K562 (cell line): ENCODE data around the gene BCAM. TPM values are rescaled to one million over a fixed set of nuclear protein-coding genes. Genes with fewer than 3 reads are reported as not detected.

ENCODE experiments used
- ATAC-seq: fragments of 200-7000 bp; cut with Tn5 transposase; 3 replicates; pipeline ENCODE4 v1.9.1; 2020; ENCODE audit warnings: moderate library complexity
- Bru-seq: library from RNA; stranded (reverse); fragments of 400-500 nt; gene quantifications from one replicate; lab custom pipeline; 2021; lab: Mats Ljungman, UMichigan
- BruChase-seq, 2 experiments: library from RNA; stranded (reverse); fragments of 400-500 nt; gene quantifications; one replicate each; lab custom pipeline; 2021; lab: Mats Ljungman, UMichigan
- BruUV-seq: library from RNA; stranded (reverse); fragments of 400-500 nt; replicated peaks from 2 replicates; lab custom pipeline; 2021; lab: Mats Ljungman, UMichigan
- CTCF ChIA-PET: fragments of 300-600 bp; formaldehyde crosslinking; extraction: SDS; loops from one replicate; lab custom pipeline; 2021; ENCODE audit warnings: low intra/inter-chr PET ratio; lab: Yijun Ruan, JAX
- POLR2A ChIA-PET: fragments of 300-600, 350-650 bp; sonication (Branson Sonifier 250); formaldehyde crosslinking; extraction: SDS; loops from one replicate; lab custom pipeline; 2021; ENCODE audit warnings: antibody characterized with exemption, inconsistent platforms; lab: Yijun Ruan, JAX
- DNase-seq, 4 experiments: peaks; one replicate each; pipeline versions ENCODE4 v3.0.0 to v3.0.0-alpha.2; 2011 to 2018; ENCODE audit warnings: low spot score in 3 of 4, mixed read lengths in 3 of 4; ENCODE audit errors: extremely low read depth in 1 of 4
- FAIRE-seq: peaks from 2 replicates; lab custom pipeline; 2011; peaks lifted over from hg19 to GRCh38; lab: Jason Lieb, UNC
- H2AFZ ChIP-seq: 2 replicates; pipeline ENCODE4 v1.6.0; 2011; ENCODE audit warnings: low read depth, low read length, control low read depth, inconsistent platforms
- H3K27ac ChIP-seq: fragments of 200-600 bp; 3 replicates; pipeline ENCODE4 v1.8.0; 2011; ENCODE audit warnings: low read depth, mild to moderate bottlenecking, control low read depth, inconsistent platforms, low read length, moderate library complexity, mixed read lengths; ENCODE audit errors: extremely low read depth
- H3K27me3 ChIP-seq, 2 experiments: fragments of 300-600 bp in 1 of 2; 2 replicates in 1 of 2; 3 replicates in 1 of 2; pipeline versions ENCODE4 v1.6.0 to v1.8.0; 2011; ENCODE audit warnings: inconsistent platforms in 2 of 2, low read length in 2 of 2, mild to moderate bottlenecking in 1 of 2, mixed read lengths in 1 of 2, moderate library complexity in 1 of 2; ENCODE audit not compliant: control insufficient read depth in 2 of 2, insufficient read depth in 2 of 2
- H3K36me3 ChIP-seq: fragments of 300-600 bp; 3 replicates; pipeline ENCODE4 v1.8.0; 2011; ENCODE audit warnings: mild to moderate bottlenecking, low read length, inconsistent platforms; ENCODE audit not compliant: control insufficient read depth, insufficient read depth
- H3K4me1 ChIP-seq, 2 experiments: fragments of 200-600 bp in 1 of 2; replicated peaks in 1 of 2; 2 replicates in 1 of 2; 3 replicates in 1 of 2; pipeline versions ENCODE4 v1.5.1 to v1.8.0; 2011; ENCODE audit warnings: inconsistent platforms in 2 of 2, low read length in 2 of 2, mild to moderate bottlenecking in 1 of 2, mixed read lengths in 1 of 2, moderate library complexity in 1 of 2; ENCODE audit not compliant: control insufficient read depth in 2 of 2, insufficient read depth in 2 of 2
- H3K4me2 ChIP-seq: 2 replicates; pipeline ENCODE4 v1.6.1; 2011; ENCODE audit warnings: low read length, control low read depth, inconsistent platforms, mixed read lengths; ENCODE audit not compliant: insufficient read depth
- H3K4me3 ChIP-seq: fragments of 200-600 bp; sonication (generic), shearing (Covaris generic); 2 replicates; pipeline ENCODE4 v1.5.1; 2016; ENCODE audit warnings: control low read depth, inconsistent platforms
- H3K79me2 ChIP-seq: fragments of 200-600 bp; 3 replicates; pipeline ENCODE4 v1.8.0; 2011; ENCODE audit warnings: low read length, inconsistent platforms; ENCODE audit not compliant: control insufficient read depth, insufficient read depth
- H3K9ac ChIP-seq, 2 experiments: 2 replicates each; pipeline versions ENCODE4 v1.6.0 to v1.6.1; 2011; ENCODE audit warnings: low read depth in 2 of 2, low read length in 2 of 2, control low read depth in 1 of 2, inconsistent platforms in 1 of 2, mild to moderate bottlenecking in 1 of 2, mixed read lengths in 1 of 2; ENCODE audit not compliant: insufficient read depth in 1 of 2
- H3K9me1 ChIP-seq: one replicate; pipeline ENCODE4 v1.6.0; 2011; ENCODE audit warnings: inconsistent platforms, mild to moderate bottlenecking, low read length, moderate library complexity; ENCODE audit not compliant: control insufficient read depth, insufficient read depth
- H3K9me3 ChIP-seq: replicated peaks from 2 replicates; pipeline ENCODE4 v1.5.1; 2011; ENCODE audit warnings: low read depth, low read length, inconsistent platforms; ENCODE audit not compliant: control insufficient read depth, insufficient read depth
- H4K20me1 ChIP-seq: replicated peaks from 2 replicates; pipeline ENCODE4 v1.6.1; 2011; ENCODE audit warnings: low read length, inconsistent platforms, mixed read lengths; ENCODE audit not compliant: control insufficient read depth, insufficient read depth
- CCNT2 ChIP-seq: IDR thresholded peaks from 2 replicates; pipeline ENCODE4 v1.6.1; 2011; ENCODE audit warnings: borderline replicate concordance, low read depth, mild to moderate bottlenecking, moderate library complexity, mixed read lengths, low read length; ENCODE audit not compliant: insufficient read length; ENCODE audit errors: extremely low read depth
- GTF2E2 ChIP-seq: fragments of 200-800 bp; sonication (Bioruptor generic); IDR thresholded peaks from 2 replicates; pipeline ENCODE4 v1.6.1; 2016; ENCODE audit warnings: missing genetic modification characterization, missing compliant biosample characterization
- KDM5B ChIP-seq: fragments of 200-600 bp; sonication (generic); IDR thresholded peaks from 2 replicates; pipeline ENCODE4 v1.6.1; 2012; ENCODE audit warnings: low read depth, mild to moderate bottlenecking, moderate library complexity, low read length, control low read depth, inconsistent platforms; ENCODE audit not compliant: insufficient replicate concordance
- MEF2A ChIP-seq: IDR thresholded peaks from 2 replicates; pipeline ENCODE4 v1.6.1; 2011; ENCODE audit warnings: low read depth, mild to moderate bottlenecking, low read length, moderate library complexity; ENCODE audit not compliant: control insufficient read depth
- MEIS2 ChIP-seq: fragments of 450-650 bp; IDR thresholded peaks from 2 replicates; pipeline ENCODE4 v1.6.1; 2014; ENCODE audit warnings: mild to moderate bottlenecking; ENCODE audit not compliant: partially characterized antibody
- PCBP1 ChIP-seq: fragments of 200-400 bp; formaldehyde crosslinking; IDR thresholded peaks from 2 replicates; pipeline ENCODE4 v1.6.1; 2018; ENCODE audit warnings: mild to moderate bottlenecking, low read depth, low read length; ENCODE audit not compliant: poor library complexity, severe bottlenecking
- PHB ChIP-seq: fragments of 250-450 bp; sonication (Bioruptor Pico); IDR thresholded peaks from 2 replicates; pipeline ENCODE4 v1.5.0; 2021
- PHF8 ChIP-seq: fragments of 200-600 bp; sonication (generic); IDR thresholded peaks from 2 replicates; pipeline ENCODE4 v1.6.1; 2012; ENCODE audit warnings: mixed run types, mild to moderate bottlenecking, inconsistent platforms, low read length, moderate library complexity, borderline replicate concordance
- POLR2G ChIP-seq: fragments of 200-400 bp; formaldehyde crosslinking; IDR thresholded peaks from 2 replicates; pipeline ENCODE4 v1.6.1; 2017; ENCODE audit warnings: low read depth, mild to moderate bottlenecking, antibody characterized with exemption, low read length, moderate library complexity
- RBFOX2 ChIP-seq: fragments of 200-400 bp; formaldehyde crosslinking; IDR thresholded peaks from 2 replicates; pipeline ENCODE4 v1.6.1; 2017; ENCODE audit warnings: low read depth, mild to moderate bottlenecking, low read length, moderate library complexity
- ZBTB7A ChIP-seq: IDR thresholded peaks from 2 replicates; pipeline ENCODE4 v1.6.1; 2011; ENCODE audit warnings: low read depth, mild to moderate bottlenecking, low read length, moderate library complexity, borderline replicate concordance; ENCODE audit not compliant: control insufficient read depth
- WGBS: fragments of 100-300 bp; shearing (Covaris generic); methylation state at CpG from one replicate; pipeline ENCODE4 v1.1.6; 2016; ENCODE audit warnings: low coverage, mixed read lengths; ENCODE audit not compliant: insufficient coverage; ENCODE audit errors: missing lambda C conversion rate; 5-methylcytosine and 5-hydroxymethylcytosine counted together
- in situ Hi-C: fragments of 300-500 bp; cut with MboI; formaldehyde crosslinking; loops from 4 replicates; pipeline ENCODE4 v1.15.0; 2018; ENCODE audit warnings: inconsistent platforms, mixed read lengths
- intact Hi-C: fragments of 100-400 bp; cut with micrococcal nuclease; formaldehyde crosslinking; loops from 2 replicates; pipeline ENCODE4 v1.14.2; 2022
- long read RNA-seq, 3 experiments: library from polyadenylated mRNA in 2 of 3; library from RNA in 1 of 3; unstranded in 2 of 3; stranded (forward) in 1 of 3; transcript quantifications; one replicate each; pipeline ENCODE4 v2.0.0, GENCODE V29; 2019 to 2022
- polyA minus RNA-seq, 3 experiments: library from RNA; depleted of rRNA, polyadenylated mRNA; stranded (reverse); fragments of >200 nt; gene quantifications; 2 replicates each; pipeline ENCODE4 v1.2.3, GENCODE V29; 2011
- polyA plus RNA-seq, 8 experiments: library from polyadenylated mRNA; depleted of rRNA in 4 of 8; stranded (reverse) in 5 of 8; unstranded in 3 of 8; fragments of >200 nt; fragmentation: Nextera tagmentation in 2 of 8; fragmentation: Illumina TruSeq in 1 of 8; extraction: Ambion mirVana in 2 of 8; extraction: Trizol in 1 of 8; gene quantifications; 2 replicates each; pipeline versions ENCODE4 v1.2.1 to v1.2.3, GENCODE V29; 2011 to 2014; ENCODE audit warnings: inconsistent platforms in 1 of 8, missing spikeins in 1 of 8
- total RNA-seq, 7 experiments: library from RNA; depleted of rRNA in 6 of 7; stranded (reverse); fragments of >200 nt in 6 of 7; fragmentation: Illumina TruSeq in 2 of 7; extraction: Trizol in 2 of 7; gene quantifications; 2 replicates each; pipeline versions ENCODE4 v1.2.1 to v1.2.3, GENCODE V29; 2011 to 2021; ENCODE audit warnings: low replicate concordance in 1 of 7

Gene BCAM, protein sequence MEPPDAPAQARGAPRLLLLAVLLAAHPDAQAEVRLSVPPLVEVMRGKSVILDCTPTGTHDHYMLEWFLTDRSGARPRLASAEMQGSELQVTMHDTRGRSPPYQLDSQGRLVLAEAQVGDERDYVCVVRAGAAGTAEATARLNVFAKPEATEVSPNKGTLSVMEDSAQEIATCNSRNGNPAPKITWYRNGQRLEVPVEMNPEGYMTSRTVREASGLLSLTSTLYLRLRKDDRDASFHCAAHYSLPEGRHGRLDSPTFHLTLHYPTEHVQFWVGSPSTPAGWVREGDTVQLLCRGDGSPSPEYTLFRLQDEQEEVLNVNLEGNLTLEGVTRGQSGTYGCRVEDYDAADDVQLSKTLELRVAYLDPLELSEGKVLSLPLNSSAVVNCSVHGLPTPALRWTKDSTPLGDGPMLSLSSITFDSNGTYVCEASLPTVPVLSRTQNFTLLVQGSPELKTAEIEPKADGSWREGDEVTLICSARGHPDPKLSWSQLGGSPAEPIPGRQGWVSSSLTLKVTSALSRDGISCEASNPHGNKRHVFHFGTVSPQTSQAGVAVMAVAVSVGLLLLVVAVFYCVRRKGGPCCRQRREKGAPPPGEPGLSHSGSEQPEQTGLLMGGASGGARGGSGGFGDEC
- 3.4 and 9.2 TPM in 2 replicates for total RNA-seq (2011; cell fraction: chromatin; rRNA removed; ENCODE audit: low replicate concordance)
- 3.7 and 5.5 TPM in 2 replicates for total RNA-seq (2011; cell fraction: nucleolus; rRNA removed)
- 3.0 and 4.9 TPM in 2 replicates for total RNA-seq (2011; cell fraction: nucleoplasm; rRNA removed)
- total RNA-seq (2014; rRNA removed): 0.14 and 0.41 TPM in 2 replicates
- total RNA-seq (2014; rRNA removed; fragmentation: Illumina TruSeq; extraction: Trizol): 0.06 and 0.07 TPM in 2 replicates
- 0.33 and 0.38 TPM in 2 replicates for total RNA-seq (2015; rRNA removed; fragmentation: Illumina TruSeq; extraction: Trizol)
- total RNA-seq (2021): 1.3 and 1.9 TPM in 2 replicates
- 0.18 and 1.5 TPM in 2 replicates for polyA plus RNA-seq (2011; rRNA removed)
- 0.31 and 0.64 TPM in 2 replicates for polyA plus RNA-seq (2011; cell fraction: cytosol; rRNA removed)
- polyA plus RNA-seq (2011; cell fraction: nucleus; rRNA removed): 4.7 and 6.3 TPM in 2 replicates
- polyA plus RNA-seq (2012): 1.6 and 3.8 TPM in 2 replicates
- polyA plus RNA-seq (2014; fragmentation: Illumina TruSeq; extraction: Trizol): 0.45 and 0.47 TPM in 2 replicates
- not detected for polyA plus RNA-seq (2014; fragmentation: Nextera tagmentation; extraction: Ambion mirVana)
- 0.76 and 1.1 TPM in 2 replicates for polyA plus RNA-seq (2014; rRNA removed)
- polyA minus RNA-seq (2011; rRNA and poly(A)+ RNA removed): 0.56 and 0.72 TPM in 2 replicates
- polyA minus RNA-seq (2011; cell fraction: cytosol; rRNA and poly(A)+ RNA removed): 2.5 and 2.6 TPM in 2 replicates
- 0.94 and 1.2 TPM in 2 replicates for polyA minus RNA-seq (2011; cell fraction: nucleus; rRNA and poly(A)+ RNA removed)
- percentile 29 among the genes with signal in this experiment for Bru-seq, nascent RNA
- BruChase-seq, experiment 1, labeled RNA remaining after a 2-hour chase: percentile 21 among the genes with signal in this experiment
- BruChase-seq, experiment 2, labeled RNA remaining after a 6-hour chase: percentile 30 among the genes with signal in this experiment
- long read RNA-seq, experiment 1: 0 reads
- long read RNA-seq, experiment 2, partial matches to known transcripts: 0 of 2 reads
- long read RNA-seq, experiment 2, other reads (novel, unspliced or antisense): 1 of 2 reads
- long read RNA-seq, experiment 3: 0 reads

DNA sequence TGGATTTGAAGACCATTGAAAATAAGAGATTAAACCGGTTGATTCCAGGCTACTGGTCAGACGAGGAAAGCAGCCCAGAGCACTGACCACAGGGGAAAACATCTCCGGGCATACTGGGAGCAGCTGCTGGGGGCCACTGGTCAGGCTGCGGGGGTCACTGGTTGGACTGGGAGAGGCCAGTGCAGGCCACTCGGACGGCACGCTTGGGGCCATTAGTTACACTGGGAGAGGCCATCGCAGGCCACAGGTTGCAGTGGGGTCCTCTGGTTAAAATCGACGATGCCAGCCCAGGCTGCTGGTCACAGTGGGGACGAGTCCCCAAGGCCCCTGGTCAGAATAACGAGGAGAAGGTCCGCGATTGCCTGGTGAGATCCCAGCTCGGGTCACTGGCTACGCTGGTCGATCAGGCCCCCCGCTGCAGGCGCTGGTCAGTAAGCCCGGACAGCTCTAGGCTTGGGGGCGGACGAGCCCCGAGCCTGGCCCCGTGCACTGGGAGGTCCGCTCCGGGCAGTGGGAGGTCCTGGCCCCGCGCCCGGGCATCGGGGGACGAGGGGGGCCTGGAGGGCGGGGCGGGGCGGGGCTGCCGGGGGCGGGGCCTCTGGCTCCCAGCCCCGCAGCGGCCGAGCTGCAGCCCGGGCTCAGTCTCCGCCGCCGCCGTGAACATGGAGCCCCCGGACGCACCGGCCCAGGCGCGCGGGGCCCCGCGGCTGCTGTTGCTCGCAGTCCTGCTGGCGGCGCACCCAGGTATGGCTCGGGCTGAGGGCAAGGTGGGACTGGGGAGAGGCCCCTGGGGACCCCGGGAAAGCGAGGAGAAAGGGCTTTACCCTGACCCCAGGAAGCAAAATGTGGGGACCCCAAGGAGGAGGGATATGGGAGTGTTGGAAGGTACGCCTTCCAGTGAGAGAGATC, at the start of gene BCAM:
Gene BCAM (plus strand): TSS at position 641 of the 909 bp plus-strand sequence. CDS start 22 bp downstream, at position 663.
- no TSS peak for BruUV-seq
- Histone ChIP-seq H3K4me3 (peak within 1 kb of the TSS; percentile 24), H3K36me3 (no peaks in the 10 kb centered on the region), H2AFZ (peak within 1 kb of the TSS; percentile 79), H3K9me1 (no peaks in the 10 kb centered on the region), H3K4me2 (peak within 1 kb of the TSS; percentile 69), H3K9me3 (no peaks in the 10 kb centered on the region), H3K27me3 (peaks cover 12 to 29% of the 10 kb centered on the region in 2 experiments; a peak in 4 of 5 replicates), H4K20me1 (no peaks in the 10 kb centered on the region), H3K79me2 (no peaks in the 10 kb centered on the region), H3K27ac (no peak within 1 kb of the TSS), H3K4me1 (peaks cover 10 to 28% of the 10 kb centered on the region in 2 experiments; a peak in 4 of 5 replicates), H3K9ac (peak within 1 kb of the TSS; percentile 34 to 87; a peak in 3 of 4 replicates)
- in situ Hi-C loops (no loop called here), intact Hi-C loops (loop anchor here (1.0 kb wide), 1 partner anchor 24 kb away; no protein-coding TSS in a partner anchor)
- 8% methylated on average over 34 of the region's 59 CpGs for WGBS
- peak; percentile 29 for FAIRE-seq
- peak; percentile 84 for ATAC-seq
- ChIA-PET CTCF (interaction anchor here (0.7 to 1.0 kb wide), 2 partner anchors 37 to 85 kb away, joined by 4 to 6 read pairs; no protein-coding TSS in a partner anchor), POLR2A (interaction anchor here (0.6 kb wide), 1 partner anchor 34 kb away, joined by 3 read pairs; no protein-coding TSS in a partner anchor)
- peak; percentile 58 to 98 (median 94) for DNase-seq
- TF ChIP-seq PCBP1: peak; percentile 33
- TF ChIP-seq ZBTB7A: peak; percentile 55; the same call in 1 of the 2 replicates
- peak; percentile 22 for TF ChIP-seq CCNT2
- peak; percentile 35; the same call in 1 of the 2 replicates for TF ChIP-seq RBFOX2
- TF ChIP-seq POLR2G: peak; percentile 56; the same call in 1 of the 2 replicates
- TF ChIP-seq PHB (CRISPR knock-in tag): 0 out of 2 replicates have a peak, but pooled peaks have one; percentile 27
- no peak for TF ChIP-seq MEIS2
- TF ChIP-seq PHF8: peak; percentile 62; the same call in 1 of the 2 replicates
- TF ChIP-seq KDM5B: peak; percentile 50
- TF ChIP-seq MEF2A: no peak
- no peak for TF ChIP-seq GTF2E2 (tag)
